NOMO-1 (cell line): ENCODE results near the gene COX8A.
"Not testable (repeated sequence)": the region's sequence is repeated elsewhere in the genome, so short reads cannot be mapped to it uniquely, and the experiment has no call there.

Experiments
- DNase-seq, 2 experiments: peaks; one replicate each; lab custom pipeline; 2025; ENCODE audit not compliant: unreplicated experiment in 2 of 2; lab: John Stamatoyannopoulos, UW

The COX8A gene

DNA sequence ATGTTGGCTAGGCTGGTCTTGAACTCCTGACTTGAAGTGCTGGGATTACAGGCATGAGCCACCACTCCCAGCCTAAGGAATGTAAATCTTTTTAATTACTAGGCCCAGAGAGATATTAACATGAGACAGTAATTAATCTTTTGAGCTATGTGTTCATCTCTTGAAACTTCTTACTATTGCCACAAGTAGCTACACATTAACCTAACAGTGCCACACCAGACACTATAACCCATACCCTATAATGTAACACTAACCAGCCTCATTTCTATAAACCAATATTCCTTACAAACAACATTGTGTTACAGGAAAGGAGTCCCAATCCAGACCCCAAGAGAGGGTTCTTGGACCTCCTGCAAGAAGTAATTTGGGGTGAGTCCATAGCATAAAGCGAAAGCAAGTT lies 8.0 kb upstream of the COX8A start:
- no peak for DNase-seq

DNA sequence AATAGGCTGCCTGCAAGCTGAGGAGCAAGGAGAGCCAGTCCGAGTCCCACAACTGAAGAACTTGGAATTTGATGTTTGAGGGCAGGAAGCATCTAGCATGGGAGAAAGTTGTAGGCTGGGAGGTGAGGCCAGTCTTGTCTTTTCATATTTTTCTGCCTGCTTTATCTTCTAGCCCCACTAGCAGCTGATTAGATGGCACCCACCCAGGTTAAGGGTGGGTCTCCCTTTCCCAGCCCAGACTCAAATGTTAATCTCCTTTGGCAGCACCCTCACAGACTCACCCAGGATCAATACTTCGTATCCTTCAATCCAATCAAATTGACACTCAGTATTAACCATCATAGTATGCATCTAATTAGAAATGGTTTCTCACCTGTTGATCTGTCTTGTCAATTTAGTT lies 5.0 kb upstream of the COX8A start:
- no peak for DNase-seq

DNA sequence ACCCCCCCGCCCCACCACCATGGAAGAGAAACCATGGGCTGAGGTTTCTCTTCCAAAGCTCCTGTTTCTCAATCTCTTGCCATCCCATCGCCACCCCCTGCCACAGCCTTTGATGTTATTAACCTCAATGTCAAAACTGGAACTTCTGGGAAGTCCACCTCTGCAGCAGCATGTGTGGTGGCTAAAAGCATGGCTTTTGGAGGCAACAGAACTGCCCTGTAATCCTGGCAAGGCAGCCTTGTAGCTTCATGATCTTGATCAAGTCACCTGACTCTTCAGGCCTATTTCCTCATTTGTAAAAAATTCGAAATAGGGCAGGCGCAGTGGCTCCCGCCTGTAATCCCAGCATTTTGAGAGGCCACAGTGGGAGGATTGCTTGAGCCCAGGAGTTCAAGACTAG lies 3.5 kb upstream of the COX8A start:
- DNase-seq: peak in 1 of 2 experiments; percentile 42

DNA sequence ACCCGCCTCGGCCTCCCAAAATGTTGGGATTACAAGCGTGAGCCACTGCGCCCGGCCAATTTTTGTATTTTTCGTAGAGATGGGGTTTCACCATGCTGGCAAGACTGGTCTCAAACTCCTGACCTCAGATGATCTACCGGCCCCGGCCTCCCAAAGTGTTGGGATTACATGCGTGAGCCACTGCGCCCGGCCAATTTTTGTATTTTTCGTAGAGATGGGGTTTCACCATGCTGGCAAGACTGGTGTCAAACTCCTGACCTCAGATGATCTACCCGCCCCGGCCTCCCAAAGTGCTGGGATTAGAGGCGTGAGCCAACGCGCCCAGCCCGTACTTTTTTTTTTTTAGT lies 535 bp upstream of the COX8A start:
- not testable (repeated sequence) for DNase-seq

DNA sequence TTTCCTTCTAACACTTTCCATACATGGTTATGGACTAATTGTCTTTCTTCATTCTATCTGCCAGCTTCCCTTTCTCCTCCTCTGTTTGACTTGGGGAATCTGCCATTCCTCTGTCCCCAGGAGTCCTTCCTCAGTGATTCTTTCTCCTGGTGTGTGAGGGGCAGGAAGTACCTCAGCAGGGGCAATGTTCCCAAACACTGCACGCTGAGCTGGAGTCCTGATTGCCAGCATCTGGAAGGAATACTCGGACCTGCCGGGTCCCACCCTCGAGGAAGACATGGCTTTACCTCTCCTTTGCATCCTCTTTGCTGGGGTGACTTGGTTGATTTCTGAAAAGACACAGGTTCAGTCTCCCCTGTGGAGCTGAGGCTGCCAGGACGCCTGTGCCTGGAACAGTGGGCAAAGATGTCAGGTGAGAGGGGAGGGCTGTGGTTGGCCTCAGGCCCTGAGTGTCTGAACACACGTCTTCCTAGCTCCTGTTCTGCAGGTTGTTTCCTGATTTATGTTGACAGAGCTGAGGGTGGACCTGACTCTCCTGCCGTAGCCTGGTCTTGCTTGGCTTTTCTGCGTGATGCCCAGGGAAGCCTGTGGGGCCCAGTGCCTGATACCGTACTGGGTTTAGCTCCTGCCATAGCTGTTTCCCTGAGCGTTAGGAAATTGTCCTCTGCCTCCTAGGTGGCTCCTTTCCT lies 4.3 kb downstream of the COX8A start:
- no peak for DNase-seq

DNA sequence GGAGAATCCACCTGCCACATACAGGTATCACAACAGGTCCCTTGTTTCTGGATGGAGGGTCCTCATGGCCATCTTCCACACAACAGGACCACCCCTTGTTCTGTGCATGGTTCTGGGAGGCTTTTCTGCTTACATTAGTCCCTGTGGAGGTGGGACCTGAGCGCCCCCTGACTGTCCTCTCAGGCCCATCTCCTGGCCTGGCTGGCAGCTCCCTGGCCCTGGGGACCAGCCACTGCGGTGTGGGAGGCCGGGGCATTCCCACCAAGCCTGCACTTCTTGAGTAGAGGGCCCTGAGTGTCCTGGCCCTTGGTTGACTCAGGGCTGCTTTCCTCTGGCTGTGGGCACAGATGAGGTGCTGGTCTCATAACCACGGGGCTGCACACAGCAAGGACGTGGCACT lies 5.0 kb downstream of the COX8A start:
- no peak for DNase-seq

DNA sequence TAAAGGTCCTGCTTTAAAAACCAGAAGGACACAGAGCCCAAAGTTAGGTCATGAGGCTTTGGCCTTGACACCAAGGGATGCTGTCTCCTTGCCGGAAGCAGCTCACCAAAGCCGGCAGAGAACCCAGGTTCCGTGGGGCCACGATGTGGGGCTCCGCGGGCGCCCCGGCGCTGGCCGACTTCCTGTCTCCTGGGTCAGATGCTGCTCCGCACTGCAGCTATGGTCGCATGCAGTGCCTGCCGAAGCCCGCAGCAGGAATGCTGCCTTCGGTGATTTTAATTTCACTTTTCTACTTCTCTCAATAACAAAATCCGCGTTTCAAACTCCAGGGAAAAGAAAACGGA lies 11.4 kb downstream of the COX8A start:
- peak; percentile 38 to 46 for DNase-seq

DNA sequence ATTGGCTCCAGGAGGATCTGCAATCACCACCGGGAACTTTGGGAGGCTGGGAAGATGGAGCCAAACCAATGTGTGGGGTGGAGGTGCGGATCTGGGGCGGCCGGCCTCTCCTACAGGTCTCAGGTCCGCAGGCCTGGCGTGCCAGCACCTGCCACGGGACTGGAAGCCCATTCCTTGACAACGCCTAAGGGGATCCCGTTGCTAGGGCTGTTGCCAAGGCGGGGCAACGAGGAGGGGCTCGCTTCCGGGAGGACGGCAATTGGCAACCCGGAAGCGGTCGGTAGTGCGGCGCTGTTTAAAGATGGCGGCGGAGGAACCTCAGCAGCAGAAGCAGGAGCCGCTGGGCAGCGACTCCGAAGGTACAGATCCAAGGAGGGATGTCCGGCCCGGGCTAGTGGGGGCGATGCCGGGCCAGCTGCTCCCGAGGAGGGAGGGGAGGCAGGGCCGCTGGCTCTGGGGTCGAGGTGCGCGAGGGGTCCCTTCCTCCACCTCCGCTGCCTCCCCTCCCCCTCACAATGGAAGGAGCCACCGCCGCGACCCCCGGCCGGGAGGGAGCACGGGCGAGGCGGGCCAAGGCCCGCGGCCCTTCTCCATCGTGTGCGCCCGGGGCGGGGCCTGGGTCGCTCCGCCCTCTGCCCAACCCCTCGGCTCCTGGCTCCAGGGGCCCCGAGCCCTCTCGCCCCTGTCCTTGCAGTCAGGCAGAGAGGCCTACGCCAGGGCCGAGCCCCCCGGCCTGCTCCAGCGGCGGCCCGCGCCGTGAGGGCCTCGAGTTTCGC lies 11.9 kb downstream of the COX8A start, which contains the start of gene OTUB1:
OTUB1 (plus strand) TSS at position 283 of the 776 bp plus-strand sequence; CDS start at position 302, 19 bp downstream.
- DNase-seq: peak; percentile 81 to 88

DNA sequence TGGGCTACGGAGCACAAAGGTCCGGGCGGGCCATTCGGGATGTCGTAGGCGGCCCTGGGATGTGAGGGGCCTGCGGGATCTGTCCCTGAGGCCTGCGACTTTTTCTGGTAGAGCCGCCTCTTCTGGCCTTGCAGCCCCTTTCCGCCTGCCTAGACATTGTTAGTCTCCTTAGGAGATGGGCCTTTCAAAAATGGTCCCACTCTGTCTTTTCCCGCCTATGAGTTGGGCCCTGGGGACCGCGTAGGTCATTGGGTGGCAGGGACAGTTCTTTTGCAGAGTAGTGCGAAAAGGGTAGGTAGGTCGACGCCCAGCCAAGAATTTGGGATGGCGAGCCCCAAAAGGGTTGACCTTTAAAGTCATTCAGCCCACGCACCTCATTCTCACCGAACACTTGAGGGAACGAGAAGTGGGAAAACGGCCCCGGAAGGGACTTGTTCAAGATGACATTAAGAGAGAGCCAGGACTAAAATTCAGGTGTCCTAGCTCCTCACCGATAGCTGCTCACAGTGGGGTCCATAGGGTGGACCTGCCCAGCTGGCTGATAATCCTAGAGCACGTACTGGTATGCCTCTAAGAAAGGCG lies 12.6 kb downstream of the COX8A start:
- DNase-seq: no peak

DNA sequence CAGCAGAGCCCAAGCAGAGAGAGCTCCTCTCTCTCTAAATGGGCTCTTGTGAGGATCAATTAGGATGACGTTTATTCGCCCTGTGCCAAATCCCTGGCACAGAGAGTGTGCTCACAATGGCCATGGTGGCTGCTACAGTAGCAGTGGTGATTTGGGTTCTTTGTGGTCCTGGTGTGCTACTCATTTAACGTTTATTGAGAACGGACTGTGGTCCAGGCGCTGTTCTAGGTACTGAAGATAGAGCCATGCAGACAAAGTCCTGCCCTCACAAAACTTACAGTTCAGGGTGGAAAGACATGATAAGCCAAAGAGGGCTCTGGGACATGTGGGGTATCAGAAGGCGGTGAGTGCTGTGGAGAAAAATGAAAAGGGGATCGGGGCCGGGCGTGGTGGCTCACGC lies 17.1 kb downstream of the COX8A start:
- no peak for DNase-seq

DNA sequence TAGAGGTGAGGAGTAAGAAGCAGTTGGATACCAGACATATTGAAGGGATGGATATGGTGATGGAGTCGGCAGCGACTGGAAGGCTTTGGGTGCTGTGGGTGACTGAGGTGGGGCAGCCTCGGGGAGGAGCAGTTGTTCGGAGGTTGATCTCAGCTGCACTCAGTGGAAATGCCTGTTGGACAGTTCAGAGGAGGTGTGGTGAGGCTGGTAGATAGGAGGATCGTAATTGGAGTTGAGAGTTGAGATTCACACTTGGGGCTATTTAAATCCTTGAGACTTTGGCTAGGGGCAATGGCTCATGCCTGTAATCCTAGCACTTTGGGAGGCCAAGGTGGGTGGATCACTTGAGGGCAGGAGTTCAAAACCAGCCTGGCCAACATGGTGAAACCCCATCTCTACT lies 18.7 kb downstream of the COX8A start:
- DNase-seq: no peak

DNA sequence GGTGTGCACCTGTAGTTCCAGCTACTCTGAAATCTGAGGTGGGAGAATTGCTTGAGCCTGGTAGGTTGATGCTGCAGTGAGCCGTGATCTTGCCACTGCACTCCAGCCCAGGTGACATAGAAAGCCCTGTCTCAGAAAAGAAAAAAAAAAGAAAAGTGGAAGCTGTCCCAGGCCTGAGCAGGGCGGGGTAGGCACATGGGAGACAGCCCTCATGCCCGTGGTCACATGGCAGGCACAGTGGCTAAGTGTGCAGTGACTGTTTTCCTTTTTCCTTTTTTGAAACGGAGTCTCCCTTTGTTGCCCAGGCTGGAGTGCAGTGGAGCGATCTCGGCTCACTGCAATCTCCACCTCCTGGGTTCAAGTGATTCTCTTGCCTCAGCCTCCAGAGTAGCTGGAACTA lies 19.6 kb downstream of the COX8A start:
- DNase-seq: no peak

DNA sequence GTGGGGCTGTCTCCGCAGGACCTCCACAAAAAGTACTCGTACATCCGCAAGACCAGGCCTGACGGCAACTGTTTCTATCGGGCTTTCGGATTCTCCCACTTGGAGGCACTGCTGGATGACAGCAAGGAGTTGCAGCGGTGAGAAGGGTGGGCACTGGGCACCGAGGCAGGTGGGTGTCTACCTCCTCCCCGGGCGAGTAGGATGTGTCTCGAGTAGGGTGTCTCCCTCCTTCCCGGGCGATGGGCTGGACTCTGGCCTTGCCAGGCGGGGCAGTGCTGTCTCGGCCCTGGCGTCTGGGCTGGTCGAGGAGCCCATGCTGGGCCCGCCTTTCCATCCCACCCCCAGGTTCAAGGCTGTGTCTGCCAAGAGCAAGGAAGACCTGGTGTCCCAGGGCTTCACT lies 22.1 kb downstream of the COX8A start:
- no peak for DNase-seq

DNA sequence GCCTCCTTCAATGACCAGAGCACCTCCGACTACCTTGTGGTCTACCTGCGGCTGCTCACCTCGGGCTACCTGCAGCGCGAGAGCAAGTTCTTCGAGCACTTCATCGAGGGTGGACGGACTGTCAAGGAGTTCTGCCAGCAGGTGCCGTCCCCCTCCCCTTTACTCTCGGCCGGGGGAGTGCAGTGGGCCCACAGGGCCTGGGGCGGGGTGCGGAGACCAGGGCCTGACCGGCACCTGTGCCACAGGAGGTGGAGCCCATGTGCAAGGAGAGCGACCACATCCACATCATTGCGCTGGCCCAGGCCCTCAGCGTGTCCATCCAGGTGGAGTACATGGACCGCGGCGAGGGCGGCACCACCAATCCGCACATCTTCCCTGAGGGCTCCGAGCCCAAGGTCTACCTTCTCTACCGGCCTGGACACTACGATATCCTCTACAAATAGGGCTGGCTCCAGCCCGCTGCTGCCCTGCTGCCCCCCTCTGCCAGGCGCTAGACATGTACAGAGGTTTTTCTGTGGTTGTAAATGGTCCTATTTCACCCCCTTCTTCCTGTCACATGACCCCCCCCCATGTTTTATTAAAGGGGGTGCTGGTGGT lies 22.8 kb downstream of the COX8A start:
- no peak for DNase-seq

DNA sequence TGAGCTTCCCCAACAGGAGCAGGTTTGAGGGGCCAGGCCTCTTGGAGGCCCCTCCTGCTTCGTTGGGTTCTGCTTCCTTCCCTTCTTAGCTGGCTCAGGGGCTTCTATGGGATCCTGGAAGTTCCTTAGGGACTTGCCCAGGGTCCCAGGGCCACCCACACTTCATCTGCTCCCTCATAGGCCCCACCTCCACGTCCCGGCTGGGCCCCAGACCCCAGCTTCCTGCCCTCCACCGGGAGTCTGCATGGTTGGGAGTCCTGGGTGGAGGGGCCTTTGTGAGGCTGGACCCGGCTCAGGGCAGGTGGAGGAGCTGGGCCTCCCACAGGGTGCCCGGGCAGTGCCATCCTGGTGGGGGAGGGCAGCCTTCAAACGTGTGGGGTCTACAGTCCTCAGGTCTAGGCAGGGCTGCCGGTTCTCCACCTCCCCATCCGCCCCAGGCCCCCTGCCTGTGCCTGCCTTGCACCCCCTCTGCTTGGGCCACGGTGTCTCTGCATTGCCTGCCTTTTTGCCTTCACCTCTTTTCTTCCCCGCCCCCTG lies 23.4 kb downstream of the COX8A start:
- DNase-seq: no peak

DNA sequence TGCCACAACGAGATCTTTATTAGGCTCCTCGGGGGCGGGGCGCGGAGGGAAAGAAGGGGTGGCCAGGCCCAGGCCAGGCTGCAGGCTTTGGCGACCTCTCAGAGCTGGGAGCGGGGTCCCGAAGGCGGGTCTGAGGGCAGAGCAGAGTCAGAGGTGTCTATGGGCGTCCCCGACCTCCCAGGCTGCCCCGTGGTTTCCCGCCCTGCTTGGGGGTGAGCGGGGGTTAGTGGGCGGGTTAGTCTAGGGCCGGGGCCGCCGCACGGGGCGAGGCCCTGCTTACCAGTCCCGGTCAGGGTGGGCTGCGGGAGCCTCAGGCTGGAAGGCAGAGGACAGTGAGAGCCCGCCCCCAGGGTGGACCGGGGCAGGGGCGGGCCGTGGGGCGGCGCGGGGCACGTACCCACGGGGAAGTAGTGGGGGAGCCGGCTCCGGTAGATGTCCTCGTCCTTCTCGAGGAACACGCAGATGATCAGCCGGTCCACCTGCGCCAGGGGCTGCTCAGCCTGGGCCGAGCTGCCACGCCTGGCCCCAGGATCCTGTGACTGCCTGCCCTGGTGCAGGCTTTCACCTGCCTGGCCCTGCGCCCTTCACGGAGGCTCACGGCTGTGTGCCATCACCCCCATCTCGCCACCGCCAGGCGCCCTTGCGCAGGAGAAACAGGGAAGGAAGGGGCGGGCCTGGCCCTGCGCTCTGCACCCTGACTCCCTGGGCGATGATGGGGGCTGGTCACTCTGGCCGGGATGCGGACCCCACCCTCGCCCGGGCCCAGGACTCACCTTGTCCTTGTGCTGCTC lies 24.3 kb downstream of the COX8A start:
- DNase-seq: no peak

DNA sequence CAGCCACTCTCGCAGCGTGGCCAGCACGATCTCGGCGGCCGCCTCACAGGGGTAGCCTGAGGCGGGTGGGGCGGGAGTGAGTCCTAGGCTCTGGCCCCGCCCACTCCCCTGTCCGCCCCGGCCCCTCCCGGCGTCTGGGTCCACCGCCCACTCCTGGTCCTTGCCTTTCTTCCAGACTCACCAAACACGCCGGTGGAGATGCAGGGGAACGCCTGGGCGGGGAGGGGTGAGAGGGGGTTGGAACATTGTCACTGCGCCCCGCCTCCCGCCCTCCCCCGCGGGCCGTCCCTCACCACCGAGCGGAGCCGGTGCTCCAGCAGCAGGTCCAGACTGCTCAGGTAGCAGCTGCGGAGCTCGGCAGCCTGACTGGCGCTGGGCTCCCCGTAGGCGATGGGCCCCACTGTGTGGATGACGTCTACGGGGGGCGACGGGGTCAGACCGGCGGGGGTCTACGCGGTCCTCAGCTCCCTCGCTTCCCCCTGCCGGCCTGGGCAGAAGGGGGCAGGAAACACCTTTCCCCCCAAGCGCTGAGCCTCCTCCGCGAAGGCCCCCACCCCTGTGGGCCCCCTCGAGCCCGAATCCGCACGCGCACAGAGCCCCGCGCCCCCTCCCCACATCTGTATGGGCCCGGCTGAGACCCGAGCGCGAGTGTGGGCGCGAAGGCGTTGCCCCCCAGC lies 25.1 kb downstream of the COX8A start:
- no peak for DNase-seq

DNA sequence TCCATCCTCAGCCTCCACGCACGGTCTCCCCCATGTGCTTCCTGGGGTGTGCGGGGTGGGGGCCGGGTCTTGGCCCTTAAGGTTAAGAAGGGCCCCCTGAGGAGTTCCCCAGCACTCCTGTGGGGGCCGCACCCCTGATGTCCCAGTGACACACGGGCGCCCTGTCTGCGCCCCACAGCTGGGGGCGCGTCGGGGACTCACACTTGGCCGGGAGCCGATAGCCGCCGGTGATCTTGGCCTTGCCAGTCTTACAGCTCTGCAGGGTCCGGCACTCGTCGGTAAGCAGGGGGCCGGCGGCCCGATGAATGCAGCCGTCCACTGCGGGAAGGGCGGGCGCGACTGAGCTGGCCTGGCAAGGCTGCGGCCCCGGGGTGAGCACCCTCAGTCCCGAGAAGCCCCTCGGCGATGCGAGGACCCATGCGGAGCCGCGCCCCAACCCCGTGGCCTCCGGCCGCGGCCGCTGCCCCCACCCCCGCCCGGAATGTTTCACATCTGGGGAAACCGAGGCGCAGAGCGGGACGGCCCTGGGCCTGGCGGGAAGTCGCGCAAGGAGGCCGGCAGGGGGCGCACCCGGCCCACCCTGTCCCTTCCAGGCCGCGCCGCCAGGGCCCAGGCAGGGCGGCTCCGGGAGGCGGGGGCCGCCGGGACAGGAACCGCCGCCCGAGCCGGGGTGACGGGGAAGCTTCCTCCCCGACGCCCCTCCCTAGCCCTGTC lies 25.8 kb downstream of the COX8A start:
- peak in 1 of 2 experiments; percentile 26 for DNase-seq

DNA sequence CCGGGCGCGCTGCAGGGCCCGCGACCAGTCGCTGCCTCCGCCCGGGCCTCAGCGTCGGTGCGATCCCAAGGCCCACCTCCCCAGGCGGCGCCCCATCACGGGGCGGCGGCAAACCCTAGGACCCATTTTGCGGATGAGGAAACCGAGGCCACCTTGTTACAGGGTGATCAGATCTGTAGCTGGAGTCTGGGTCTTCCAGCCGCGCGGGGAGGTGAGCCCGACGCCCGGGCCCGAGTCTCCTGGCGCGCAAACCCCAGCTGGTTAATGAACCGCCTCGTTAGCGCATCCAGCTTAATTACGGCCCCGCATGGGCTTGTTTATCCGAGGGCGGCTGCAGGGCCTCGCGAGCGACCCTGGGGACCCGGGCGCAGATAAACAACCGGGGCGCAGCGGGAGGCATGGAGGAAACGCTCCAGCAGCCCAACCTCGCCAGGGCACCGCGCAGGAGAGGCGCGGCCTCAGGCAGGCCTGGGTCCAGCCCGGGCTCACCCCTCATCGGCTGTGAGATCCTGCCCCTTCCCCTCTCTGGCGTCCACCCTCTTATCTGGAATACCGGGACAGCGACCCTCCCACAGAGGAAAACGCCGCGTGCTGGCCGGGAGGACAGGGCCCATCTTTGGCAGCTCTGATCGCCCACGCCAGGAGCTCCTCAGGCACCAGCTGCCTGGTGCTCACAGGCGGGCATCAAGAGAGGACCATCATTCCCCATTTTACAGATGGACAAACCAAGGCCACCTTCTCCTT lies 26.5 kb downstream of the COX8A start:
- no peak for DNase-seq
